Fibroblast of lung (primary cell): ENCODE data around the gene KIF1B. TPM values are rescaled to one million over a fixed set of nuclear protein-coding genes. Genes with fewer than 3 reads are reported as not detected.
A peak's percentile ranks its signal among the peaks of the same experiment; 100 is the strongest.

Experiments
- DNase-seq, 2 donors: peaks; one replicate each; pipeline versions ENCODE4 v3.0.0 to v3.0.0-alpha.2; 2010; ENCODE audit warnings: low read depth in 2 of 2
- H2AFZ ChIP-seq: 2 replicates; pipeline ENCODE4 v1.5.1; 2012; ENCODE audit warnings: low read length, control low read depth, inconsistent platforms
- H3K27ac ChIP-seq: 2 replicates; pipeline ENCODE4 v1.5.1; 2011; ENCODE audit warnings: low read length, control low read depth; ENCODE audit not compliant: insufficient read depth
- H3K27me3 ChIP-seq: 2 replicates; pipeline ENCODE4 v1.5.1; 2011; ENCODE audit warnings: mild to moderate bottlenecking, low read length; ENCODE audit not compliant: control insufficient read depth, insufficient read depth
- H3K36me3 ChIP-seq: 2 replicates; pipeline ENCODE4 v1.5.1; 2011; ENCODE audit warnings: low read length; ENCODE audit not compliant: control insufficient read depth, insufficient read depth
- H3K4me1 ChIP-seq: 2 replicates; pipeline ENCODE4 v1.5.1; 2011; ENCODE audit warnings: low read length; ENCODE audit not compliant: control insufficient read depth, insufficient read depth; ENCODE audit errors: extremely low read depth
- H3K4me2 ChIP-seq: 2 replicates; pipeline ENCODE4 v1.5.1; 2011; ENCODE audit warnings: low read length, control low read depth; ENCODE audit not compliant: insufficient read depth; ENCODE audit errors: extremely low read depth
- H3K4me3 ChIP-seq, 4 experiments: fragments of 200-600 bp in 1 of 4; sonication (generic) in 1 of 4; replicated peaks in 1 of 4; 2 replicates each; pipeline ENCODE4 v1.5.1; 2011 to 2016; ENCODE audit warnings: low read length in 4 of 4, low read depth in 3 of 4, mild to moderate bottlenecking in 3 of 4, control low read depth in 2 of 4, inconsistent platforms in 1 of 4, mixed read lengths in 1 of 4; ENCODE audit not compliant: insufficient read depth in 1 of 4; ENCODE audit errors: control extremely low read depth in 1 of 4
- H3K79me2 ChIP-seq: 2 replicates; pipeline ENCODE4 v1.5.1; 2012; ENCODE audit warnings: mild to moderate bottlenecking, low read length, inconsistent platforms; ENCODE audit not compliant: control insufficient read depth, insufficient read depth
- H3K9ac ChIP-seq: 2 replicates; pipeline ENCODE4 v1.5.1; 2011; ENCODE audit warnings: mild to moderate bottlenecking, low read length, control low read depth; ENCODE audit not compliant: insufficient read depth
- H3K9me3 ChIP-seq: 2 replicates; pipeline ENCODE4 v1.5.1; 2012; ENCODE audit warnings: low read depth, low read length; ENCODE audit not compliant: control insufficient read depth, insufficient read depth
- H4K20me1 ChIP-seq: 2 replicates; pipeline ENCODE4 v1.5.1; 2011; ENCODE audit warnings: low read length; ENCODE audit not compliant: control insufficient read depth, insufficient read depth; ENCODE audit errors: extremely low read depth
- EZH2 ChIP-seq: IDR thresholded peaks from 2 replicates; pipeline ENCODE4 v1.5.1; 2012; ENCODE audit warnings: low read length, control low read depth, mild to moderate bottlenecking; ENCODE audit errors: missing control alignments
- polyA plus RNA-seq, 2 donors: library from polyadenylated mRNA; depleted of rRNA in 1 of 2; stranded (reverse) in 1 of 2; unstranded in 1 of 2; fragments of >200 nt; gene quantifications; 2 replicates each; pipeline ENCODE4 v1.2.1, GENCODE V29; 2011 to 2012; ENCODE audit warnings: missing spikeins in 1 of 2
- total RNA-seq: library from RNA; depleted of rRNA; stranded (reverse); fragments of >200 nt; gene quantifications from 2 replicates; pipeline ENCODE4 v1.2.1, GENCODE V29; 2014
- TF ChIP-seq, protein P1 (sequence below), 2 donors: IDR thresholded peaks in 1 of 2; conservative IDR thresholded peaks in 1 of 2; 1 replicate in 1 of 2; 2 replicates in 1 of 2; pipeline ENCODE4 v1.5.1; 2011 to 2012; ENCODE audit warnings: low read length in 2 of 2, control low read depth in 1 of 2, inconsistent platforms in 1 of 2, low read depth in 1 of 2, mild to moderate bottlenecking in 1 of 2

KIF1B gene
- total and polyA plus RNA-seq, 2 donors (not counting 1 experiment from before 2014, with no cell fraction given), result 23.6 to 34.3 TPM

DNA sequence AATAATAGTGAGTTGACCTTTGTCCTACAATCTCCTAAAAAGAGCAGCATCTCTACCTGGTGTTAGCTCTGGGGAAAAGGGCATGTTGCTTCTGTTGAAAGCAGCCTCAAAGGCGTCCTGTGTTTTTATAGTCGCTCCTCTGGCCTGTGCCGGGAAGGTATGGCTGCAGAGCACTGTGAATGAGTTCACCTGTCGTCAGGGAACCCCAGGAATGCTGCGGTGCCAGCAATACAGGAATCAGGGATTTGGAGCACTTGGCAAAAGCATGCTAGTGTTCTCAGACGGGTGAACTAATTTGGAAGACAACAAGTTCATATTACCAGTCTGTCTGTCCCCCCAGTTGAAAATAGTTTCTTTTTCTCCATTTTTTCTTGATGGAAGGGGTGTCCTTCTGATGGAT lies 128.2 kb downstream of the KIF1B start:
- peaks cover 3% of the 10 kb centered on the region for H3K36me3 ChIP-seq
- H3K4me3 ChIP-seq, result no peak overlapping the region
- no peaks in the 10 kb centered on the region for H3K4me1 ChIP-seq
- no peak overlapping the region for H3K27ac ChIP-seq
- no peaks in the 10 kb centered on the region for H3K9me3 ChIP-seq
- no peak overlapping the region for H3K9ac ChIP-seq
- no peaks in the 10 kb centered on the region for H3K27me3 ChIP-seq
- DNase-seq, result no peak
- H3K79me2 ChIP-seq, result no peaks in the 10 kb centered on the region
- H4K20me1 ChIP-seq, result no peaks in the 10 kb centered on the region
- no peak overlapping the region for H3K4me2 ChIP-seq
- H2AFZ ChIP-seq, result no peak overlapping the region
- no peak for TF ChIP-seq EZH2
- TF ChIP-seq, protein P1, sequence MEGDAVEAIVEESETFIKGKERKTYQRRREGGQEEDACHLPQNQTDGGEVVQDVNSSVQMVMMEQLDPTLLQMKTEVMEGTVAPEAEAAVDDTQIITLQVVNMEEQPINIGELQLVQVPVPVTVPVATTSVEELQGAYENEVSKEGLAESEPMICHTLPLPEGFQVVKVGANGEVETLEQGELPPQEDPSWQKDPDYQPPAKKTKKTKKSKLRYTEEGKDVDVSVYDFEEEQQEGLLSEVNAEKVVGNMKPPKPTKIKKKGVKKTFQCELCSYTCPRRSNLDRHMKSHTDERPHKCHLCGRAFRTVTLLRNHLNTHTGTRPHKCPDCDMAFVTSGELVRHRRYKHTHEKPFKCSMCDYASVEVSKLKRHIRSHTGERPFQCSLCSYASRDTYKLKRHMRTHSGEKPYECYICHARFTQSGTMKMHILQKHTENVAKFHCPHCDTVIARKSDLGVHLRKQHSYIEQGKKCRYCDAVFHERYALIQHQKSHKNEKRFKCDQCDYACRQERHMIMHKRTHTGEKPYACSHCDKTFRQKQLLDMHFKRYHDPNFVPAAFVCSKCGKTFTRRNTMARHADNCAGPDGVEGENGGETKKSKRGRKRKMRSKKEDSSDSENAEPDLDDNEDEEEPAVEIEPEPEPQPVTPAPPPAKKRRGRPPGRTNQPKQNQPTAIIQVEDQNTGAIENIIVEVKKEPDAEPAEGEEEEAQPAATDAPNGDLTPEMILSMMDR (conservative IDR thresholded peaks at IDR 0.05 in 1 of 2, IDR thresholded peaks at IDR 0.05 in 1 of 2; ENCODE audit: low read depth in 1 of 2, low read length in 2 of 2), result no peak

DNA sequence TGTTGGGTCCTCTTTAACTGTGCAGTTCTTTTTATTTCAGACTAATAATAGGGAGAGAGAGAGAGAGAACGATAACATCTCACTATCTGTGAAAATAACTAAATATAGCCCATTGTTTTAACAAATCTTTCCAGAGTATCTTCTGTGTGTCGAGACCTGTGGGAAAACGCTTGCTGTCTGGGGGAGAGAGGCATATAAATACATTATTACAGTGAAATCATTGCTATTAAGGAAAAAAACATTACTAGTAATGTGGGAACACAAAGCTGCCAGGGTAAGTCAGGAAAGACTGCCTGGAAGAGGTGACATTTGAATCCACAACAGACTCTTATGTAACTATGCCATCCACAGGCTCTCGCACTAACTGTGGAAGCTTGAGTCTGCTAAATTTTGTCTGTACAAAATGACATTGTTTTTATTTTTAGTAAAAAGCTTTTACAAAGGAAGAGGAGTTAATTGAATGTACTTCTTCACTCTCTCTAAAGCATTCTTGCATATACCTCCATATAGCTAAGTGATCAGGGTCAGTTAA lies 128.7 kb downstream of the KIF1B start:
- H3K27ac ChIP-seq, result no peak overlapping the region
- no peaks in the 10 kb centered on the region for H3K9me3 ChIP-seq
- no peaks in the 10 kb centered on the region for H4K20me1 ChIP-seq
- no peaks in the 10 kb centered on the region for H3K79me2 ChIP-seq
- H3K4me2 ChIP-seq, result no peak overlapping the region
- H3K27me3 ChIP-seq, result no peaks in the 10 kb centered on the region
- H3K4me3 ChIP-seq, result no peak overlapping the region
- TF ChIP-seq, protein P1 (conservative IDR thresholded peaks at IDR 0.05 in 1 of 2, IDR thresholded peaks at IDR 0.05 in 1 of 2; ENCODE audit: low read depth in 1 of 2, low read length in 2 of 2), result no peak
- no peak for TF ChIP-seq EZH2
- no peak overlapping the region for H3K9ac ChIP-seq
- H3K36me3 ChIP-seq, result peaks cover 3% of the 10 kb centered on the region
- no peak for DNase-seq
- H2AFZ ChIP-seq, result no peak overlapping the region
- H3K4me1 ChIP-seq, result no peaks in the 10 kb centered on the region

DNA sequence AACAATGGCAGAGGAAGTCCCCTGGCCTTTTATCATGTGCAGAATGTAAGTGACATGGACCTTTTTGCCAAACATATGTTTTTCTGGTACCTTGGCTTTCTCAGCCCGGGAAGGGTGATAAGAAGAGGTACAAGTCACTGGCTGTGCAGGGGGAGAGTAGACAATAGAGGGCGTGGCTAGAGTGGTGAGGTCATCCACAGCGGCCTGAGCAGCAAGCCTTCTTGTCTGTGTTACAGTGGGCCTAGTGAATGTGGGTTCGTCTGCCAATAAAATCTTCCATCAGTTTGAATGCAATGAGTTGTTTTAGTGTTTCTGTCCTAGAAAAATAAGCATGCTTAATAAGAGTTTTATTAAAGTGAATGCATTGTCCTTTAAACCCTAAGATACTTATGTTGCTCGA lies 129.4 kb downstream of the KIF1B start:
- TF ChIP-seq, protein P1 (conservative IDR thresholded peaks at IDR 0.05 in 1 of 2, IDR thresholded peaks at IDR 0.05 in 1 of 2; ENCODE audit: low read depth in 1 of 2, low read length in 2 of 2), result no peak
- no peak for TF ChIP-seq EZH2
- Histone ChIP-seq H3K36me3 (peaks cover 3% of the 10 kb centered on the region), H3K4me3 (no peak overlapping the region), H4K20me1 (no peaks in the 10 kb centered on the region), H3K27me3 (no peaks in the 10 kb centered on the region), H3K79me2 (no peaks in the 10 kb centered on the region), H3K27ac (no peak overlapping the region), H2AFZ (no peak overlapping the region), H3K9me3 (no peaks in the 10 kb centered on the region), H3K9ac (no peak overlapping the region), H3K4me2 (no peak overlapping the region), H3K4me1 (no peaks in the 10 kb centered on the region)
- peak; percentile 30 to 90 for DNase-seq
